Fibroblast of skin of scalp (primary cell): ENCODE results near the gene TBXT.

Experiments
- DNase-seq: peaks from one replicate; pipeline ENCODE4 v3.0.0-alpha.2; 2013

Gene TBXT

GRCh38 chr6:166112580-166112979 is 55.1 kb downstream of the TBXT start:
- peak; percentile 87 for DNase-seq

GRCh38 chr6:166109608-166110007 is 58.0 kb downstream of the TBXT start:
- DNase-seq = no peak
